GM12892 (cell line): ENCODE results near the gene GRHPR.

Experiments used
- POLR2A ChIP-seq: IDR thresholded peaks from 2 replicates; pipeline ENCODE4 v1.6.1; 2011; ENCODE audit warnings: low read depth, low read length, control low read depth
- POLR2AphosphoS5 ChIP-seq: IDR thresholded peaks from 2 replicates; pipeline ENCODE4 v1.6.1; 2011; ENCODE audit warnings: low read depth, low read length, control low read depth
- TAF1 ChIP-seq: IDR thresholded peaks from 2 replicates; pipeline ENCODE4 v1.6.1; 2011; ENCODE audit warnings: low read depth, mild to moderate bottlenecking, control low read depth, low read length, borderline replicate concordance

DNA sequence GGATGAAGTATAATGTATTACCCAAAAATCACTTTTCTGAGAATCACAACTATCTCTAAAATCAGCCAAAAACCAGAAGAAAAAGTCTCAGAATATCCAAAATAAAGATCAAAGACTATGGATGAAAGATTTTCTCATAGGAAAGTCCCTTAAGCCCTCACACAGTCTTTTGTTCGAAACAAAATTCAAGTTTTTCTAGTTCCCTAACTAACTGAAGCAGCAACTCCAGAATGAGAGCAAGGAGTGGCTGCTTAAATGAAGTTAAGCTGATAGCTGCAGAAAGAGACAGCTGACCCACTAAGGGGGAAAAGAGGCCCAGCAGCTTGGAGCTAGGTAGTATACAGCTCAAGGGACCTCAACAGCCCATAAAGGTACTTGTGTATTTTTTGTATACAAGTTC is 34.3 kb downstream of the GRHPR start:
- TF ChIP-seq POLR2A: no peak
- TF ChIP-seq POLR2AphosphoS5: no peak
- no peak for TF ChIP-seq TAF1
